ENCODE data around the gene TCF7L2.

DNA sequence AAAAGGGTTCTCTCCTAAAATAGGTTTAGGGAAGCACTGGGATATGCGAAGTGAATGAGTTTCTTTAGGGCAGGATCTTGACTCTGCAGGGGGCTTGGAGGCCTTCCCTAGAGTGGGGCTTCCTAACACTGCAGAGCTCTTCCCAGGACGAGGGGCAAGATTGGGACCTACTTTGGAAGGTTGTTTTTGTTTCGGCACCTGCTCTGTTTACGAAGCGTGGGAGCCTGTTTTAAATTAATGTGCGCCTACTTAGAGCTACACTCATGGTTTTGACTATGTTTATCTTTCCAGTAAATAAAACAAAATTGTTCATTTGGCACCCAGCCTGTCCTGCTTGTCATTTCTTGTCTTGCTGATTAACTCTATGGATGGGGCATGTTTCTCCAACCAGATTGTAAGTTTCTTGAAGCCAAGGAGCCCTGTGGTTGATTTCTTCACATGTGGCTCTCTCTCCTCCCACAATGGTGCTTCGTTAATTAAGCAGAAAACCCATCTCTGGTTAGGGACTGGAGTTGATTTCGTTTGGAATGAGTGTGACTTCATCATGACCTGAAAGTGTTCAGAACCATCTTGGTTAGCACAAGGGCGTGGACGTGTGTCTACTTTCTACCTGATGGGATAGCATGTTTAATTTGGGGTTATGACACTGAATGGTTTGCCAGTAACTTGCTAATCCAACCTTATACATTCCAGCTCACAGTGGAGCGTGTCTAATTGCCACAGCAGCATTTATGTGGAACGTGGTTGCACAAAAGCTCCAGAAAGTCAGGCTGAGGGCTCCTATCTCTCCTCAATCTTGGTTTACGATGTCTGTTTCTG is 98.1 kb downstream of the TCF7L2 start:
- TF ChIP-seq TAF1 (IDR thresholded peaks at IDR 0.05; ENCODE audit: borderline replicate concordance, insufficient read depth, low read length) (no peak), POLR2AphosphoS5 (IDR thresholded peaks at IDR 0.05; ENCODE audit: low read depth, low read length) (no peak)

Data from PFSK-1 (cell line).